ENCODE data around the gene ADCY3. TPM values are rescaled to one million over a fixed set of nuclear protein-coding genes. Genes with fewer than 3 reads are reported as not detected.
A peak's percentile ranks its signal among the peaks of the same experiment; 100 is the strongest.

The ADCY3 gene
- total RNA-seq, 3 donors from 2014 or later, result 68.7 to 83.7 (median 71.2) TPM

GRCh38 chr2:24907116-24907515, 12.9 kb downstream of the ADCY3 start:
- no peaks in the 10 kb centered on the region for H3K27me3 Mint-ChIP-seq (ENCODE audit: low read depth)
- DNase-seq (no peak), ATAC-seq (no peak)
- peaks cover 24% of the 10 kb centered on the region for H3K36me3 Mint-ChIP-seq (ENCODE audit: insufficient read depth)
- H3K4me3 Mint-ChIP-seq, result no peak overlapping the region
- H3K4me1 Mint-ChIP-seq (ENCODE audit: low read depth), result peaks cover 4% of the 10 kb centered on the region
- H3K9me3 Mint-ChIP-seq, result no peaks in the 10 kb centered on the region

- Mint-ChIP-seq H3K4me1 (ENCODE audit: low read depth) (peaks cover 2% of the 10 kb centered on the region), H3K27me3 (ENCODE audit: low read depth) (no peaks in the 10 kb centered on the region), H3K36me3 (ENCODE audit: insufficient read depth) (peaks cover 21% of the 10 kb centered on the region), H3K9me3 (no peaks in the 10 kb centered on the region), H3K4me3 (no peak overlapping the region)
- ATAC-seq (no peak), DNase-seq (no peak)
Observed at GRCh38 chr2:24906466-24906865, 13.6 kb downstream of the ADCY3 start.

- Mint-ChIP-seq H3K27me3 (ENCODE audit: low read depth) (no peaks in the 10 kb centered on the region), H3K36me3 (ENCODE audit: insufficient read depth) (peaks cover 20% of the 10 kb centered on the region), H3K4me3 (no peak overlapping the region), H3K9me3 (no peaks in the 10 kb centered on the region), H3K4me1 (ENCODE audit: low read depth) (no peaks in the 10 kb centered on the region)
- ATAC-seq (no peak), DNase-seq (no peak)
Observed at GRCh38 chr2:24903161-24904103, 16.6 kb downstream of the ADCY3 start.

DNA sequence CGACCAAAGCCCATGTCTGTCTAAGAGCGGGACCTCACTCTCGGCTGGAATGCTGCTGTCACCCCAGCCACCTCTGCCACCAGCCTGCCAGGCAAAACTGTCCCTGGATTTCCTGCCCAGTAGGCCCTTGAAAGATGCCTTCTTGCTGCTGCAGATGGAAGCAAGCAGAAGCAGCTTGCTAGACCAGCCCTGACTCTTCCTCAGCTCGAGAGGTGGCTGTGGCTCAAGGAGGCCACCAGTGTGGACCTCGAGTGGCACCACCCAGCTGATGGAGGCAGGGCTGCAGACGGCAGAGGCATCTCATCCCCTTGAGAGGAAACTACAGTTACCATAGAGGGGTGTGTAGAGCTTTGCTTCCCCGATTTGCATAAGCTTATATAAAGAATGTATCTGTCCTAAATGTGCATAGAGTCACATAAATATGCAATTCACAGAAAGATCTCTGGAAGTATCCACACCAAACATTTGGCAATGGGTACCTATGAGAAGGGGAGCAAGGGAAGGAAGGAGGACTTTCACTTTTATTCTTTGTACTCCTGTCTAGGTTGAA, 20.6 kb downstream of the ADCY3 start:
- DNase-seq, result no peak
- no peaks in the 10 kb centered on the region for H3K4me1 Mint-ChIP-seq (ENCODE audit: low read depth)
- no peak for ATAC-seq
- no peak overlapping the region for H3K4me3 Mint-ChIP-seq
- peaks cover 21% of the 10 kb centered on the region for H3K9me3 Mint-ChIP-seq
- peaks cover 36% of the 10 kb centered on the region for H3K36me3 Mint-ChIP-seq (ENCODE audit: insufficient read depth)
- H3K27me3 Mint-ChIP-seq (ENCODE audit: low read depth), result no peaks in the 10 kb centered on the region

- no peaks in the 10 kb centered on the region for H3K27me3 Mint-ChIP-seq (ENCODE audit: low read depth)
Observed at GRCh38 chr2:24898122-24899109, 21.6 kb downstream of the ADCY3 start.

GRCh38 chr2:24894750-24895149, 25.3 kb downstream of the ADCY3 start:
- no peak for DNase-seq
- no peak for ATAC-seq
- no peak overlapping the region for H3K4me3 Mint-ChIP-seq
- peaks cover 27% of the 10 kb centered on the region for H3K36me3 Mint-ChIP-seq (ENCODE audit: insufficient read depth)
- H3K27me3 Mint-ChIP-seq (ENCODE audit: low read depth), result no peaks in the 10 kb centered on the region
- H3K9me3 Mint-ChIP-seq, result peaks cover 30% of the 10 kb centered on the region
- no peaks in the 10 kb centered on the region for H3K4me1 Mint-ChIP-seq (ENCODE audit: low read depth)

More at GRCh38 chr2:24898122-24899109, 21.6 kb downstream of the ADCY3 start:
- no peak for ATAC-seq
- Mint-ChIP-seq H3K36me3 (ENCODE audit: insufficient read depth) (peaks cover 38% of the 10 kb centered on the region), H3K4me3 (no peak overlapping the region), H3K9me3 (peaks cover 26% of the 10 kb centered on the region), H3K4me1 (ENCODE audit: low read depth) (no peaks in the 10 kb centered on the region)
- no peak for DNase-seq

DNA sequence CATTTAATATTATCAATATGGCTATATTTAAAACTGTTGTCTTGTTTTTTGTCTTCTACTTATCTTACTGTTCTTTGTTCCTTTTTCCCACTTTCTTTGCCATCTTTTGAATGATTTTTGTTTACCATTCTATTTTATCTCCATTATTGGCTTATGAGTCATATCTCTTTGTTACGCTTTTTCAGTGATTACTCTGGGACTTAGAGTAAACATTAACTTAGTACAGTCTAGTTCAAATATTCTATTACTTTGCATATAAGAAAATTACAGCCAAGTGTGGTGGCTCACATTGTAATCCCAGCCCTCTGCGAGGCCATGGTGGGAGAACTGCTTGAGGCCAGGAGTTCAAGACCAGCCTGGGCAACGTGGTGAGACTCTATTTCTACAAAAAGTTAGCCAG, 26.1 kb downstream of the ADCY3 start:
- DNase-seq, result no peak
- H3K4me3 Mint-ChIP-seq, result no peak overlapping the region
- peaks cover 30% of the 10 kb centered on the region for H3K9me3 Mint-ChIP-seq
- ATAC-seq, result no peak
- H3K36me3 Mint-ChIP-seq (ENCODE audit: insufficient read depth), result peaks cover 24% of the 10 kb centered on the region
- no peaks in the 10 kb centered on the region for H3K27me3 Mint-ChIP-seq (ENCODE audit: low read depth)
- H3K4me1 Mint-ChIP-seq (ENCODE audit: low read depth), result no peaks in the 10 kb centered on the region

DNA sequence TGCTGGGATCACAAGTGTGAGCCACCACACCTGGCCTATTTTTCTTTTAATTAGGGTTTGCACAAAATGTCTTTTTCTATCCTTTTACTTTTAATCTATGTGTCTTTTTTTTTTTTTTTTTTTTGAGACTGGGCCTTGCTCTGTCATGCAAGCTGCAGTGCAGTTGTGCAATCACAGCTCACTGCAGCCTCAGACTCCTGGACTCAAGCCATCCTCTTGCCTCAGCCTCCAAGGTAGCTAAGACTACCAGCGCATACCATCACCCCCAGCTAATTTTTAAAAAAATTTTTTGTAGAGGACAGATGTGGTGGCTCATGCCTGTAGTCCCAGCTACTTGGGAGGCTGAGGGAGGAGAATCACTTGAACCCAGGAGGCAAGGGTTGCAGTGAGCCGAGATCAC, 27.1 kb downstream of the ADCY3 start:
- peaks cover 19% of the 10 kb centered on the region for H3K36me3 Mint-ChIP-seq (ENCODE audit: insufficient read depth)
- no peaks in the 10 kb centered on the region for H3K27me3 Mint-ChIP-seq (ENCODE audit: low read depth)
- no peak overlapping the region for H3K4me3 Mint-ChIP-seq

GRCh38 chr2:24891201-24891600, 28.8 kb downstream of the ADCY3 start:
- peaks cover 6% of the 10 kb centered on the region for H3K36me3 Mint-ChIP-seq (ENCODE audit: insufficient read depth)
- no peak for DNase-seq
- H3K4me1 Mint-ChIP-seq (ENCODE audit: low read depth), result peaks cover 1% of the 10 kb centered on the region
- H3K27me3 Mint-ChIP-seq (ENCODE audit: low read depth), result no peaks in the 10 kb centered on the region
- ATAC-seq, result no peak
- H3K4me3 Mint-ChIP-seq, result no peak overlapping the region
- H3K9me3 Mint-ChIP-seq, result peaks cover 23% of the 10 kb centered on the region

More for the DNA sequence above, 27.1 kb downstream of the ADCY3 start:
- ATAC-seq, result no peak
- no peak for DNase-seq
- no peaks in the 10 kb centered on the region for H3K4me1 Mint-ChIP-seq (ENCODE audit: low read depth)
- peaks cover 30% of the 10 kb centered on the region for H3K9me3 Mint-ChIP-seq

GRCh38 chr2:24889221-24889620, 30.8 kb downstream of the ADCY3 start:
- Mint-ChIP-seq H3K27me3 (ENCODE audit: low read depth) (no peaks in the 10 kb centered on the region), H3K4me1 (ENCODE audit: low read depth) (peaks cover 10% of the 10 kb centered on the region), H3K4me3 (no peak overlapping the region), H3K9me3 (peaks cover 8% of the 10 kb centered on the region), H3K36me3 (ENCODE audit: insufficient read depth) (peaks cover 5% of the 10 kb centered on the region)
- ATAC-seq, result no peak
- no peak for DNase-seq

GRCh38 chr2:24888177-24888576, 31.9 kb downstream of the ADCY3 start:
- H3K4me3 Mint-ChIP-seq, result no peak overlapping the region
- H3K9me3 Mint-ChIP-seq, result peaks cover 4% of the 10 kb centered on the region
- DNase-seq, result no peak
- H3K36me3 Mint-ChIP-seq (ENCODE audit: insufficient read depth), result peaks cover 3% of the 10 kb centered on the region
- peaks cover 17% of the 10 kb centered on the region for H3K4me1 Mint-ChIP-seq (ENCODE audit: low read depth)
- no peaks in the 10 kb centered on the region for H3K27me3 Mint-ChIP-seq (ENCODE audit: low read depth)
- ATAC-seq, result no peak

DNA sequence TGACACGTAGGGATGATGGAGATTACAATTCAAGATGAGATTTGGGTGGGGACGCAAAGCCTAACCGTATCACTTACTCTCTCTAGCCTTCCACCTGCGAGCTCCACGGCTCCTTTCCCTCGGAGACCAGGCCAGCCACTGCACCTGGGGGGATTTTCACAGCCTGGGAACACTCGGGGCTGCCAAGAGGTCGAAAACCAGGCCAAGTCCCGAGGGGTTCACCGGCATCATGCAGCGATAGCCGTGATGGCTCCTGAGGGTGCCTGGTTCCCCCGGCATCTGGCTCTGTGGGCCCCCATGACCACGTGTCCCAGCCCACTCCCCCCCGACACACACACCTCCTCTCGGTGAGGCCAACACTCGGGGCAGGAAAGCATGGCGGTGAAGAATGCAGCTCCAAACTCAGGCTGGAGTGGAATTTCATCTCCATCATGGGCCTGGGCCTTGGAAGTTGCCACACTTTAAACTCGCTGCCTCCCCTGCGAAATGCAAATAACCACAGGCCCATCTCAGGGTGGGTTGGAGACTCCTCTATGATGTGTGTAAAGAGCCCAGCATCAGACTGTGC, 32.6 kb downstream of the ADCY3 start:
- peaks cover 3% of the 10 kb centered on the region for H3K36me3 Mint-ChIP-seq (ENCODE audit: insufficient read depth)
- peaks cover 4% of the 10 kb centered on the region for H3K9me3 Mint-ChIP-seq
- H3K4me3 Mint-ChIP-seq, result no peak overlapping the region
- H3K4me1 Mint-ChIP-seq (ENCODE audit: low read depth), result peaks cover 17% of the 10 kb centered on the region
- no peak for ATAC-seq
- no peaks in the 10 kb centered on the region for H3K27me3 Mint-ChIP-seq (ENCODE audit: low read depth)
- DNase-seq, result no peak

- H3K9me3 Mint-ChIP-seq, result peaks cover under 1% of the 10 kb centered on the region
- H3K4me1 Mint-ChIP-seq (ENCODE audit: low read depth), result peaks cover 20% of the 10 kb centered on the region
- H3K4me3 Mint-ChIP-seq, result peak overlapping the region; percentile 38
- no peaks in the 10 kb centered on the region for H3K27me3 Mint-ChIP-seq (ENCODE audit: low read depth)
- ATAC-seq (no peak), DNase-seq (no peak)
- H3K36me3 Mint-ChIP-seq (ENCODE audit: insufficient read depth), result peaks cover 3% of the 10 kb centered on the region
Observed at GRCh38 chr2:24886691-24887304, 33.2 kb downstream of the ADCY3 start.

All from activated T-cell treated with anti-CD3 and anti-CD28 coated beads, Interleukin-2, amount 50 U/mL, for 4 hours (primary cell).